Endothelial cell (in vitro differentiated cells): Measurements from ENCODE around the gene CD300LB. TPM values are rescaled to one million over a fixed set of nuclear protein-coding genes. Genes with fewer than 3 reads are reported as not detected.
A peak's percentile ranks its signal among the peaks of the same experiment; 100 is the strongest.

Experiments
- DNase-seq: peaks from one replicate; pipeline ENCODE4 v3.0.0; 2021; ENCODE audit warnings: low spot score
- H3K27ac Mint-ChIP-seq: one replicate; pipeline ENCODE4 v1.8.0; 2021; ENCODE audit warnings: mixed read lengths, inconsistent platforms; ENCODE audit not compliant: unreplicated experiment
- H3K27me3 Mint-ChIP-seq: one replicate; pipeline ENCODE4 v1.8.0; 2021; ENCODE audit warnings: mild to moderate bottlenecking, moderate library complexity, mixed read lengths, inconsistent platforms; ENCODE audit not compliant: unreplicated experiment
- H3K36me3 Mint-ChIP-seq: one replicate; pipeline ENCODE4 v1.8.0; 2021; ENCODE audit warnings: mild to moderate bottlenecking, low read depth, mixed read lengths, inconsistent platforms; ENCODE audit not compliant: unreplicated experiment
- H3K4me1 Mint-ChIP-seq: one replicate; pipeline ENCODE4 v1.8.0; 2021; ENCODE audit warnings: mild to moderate bottlenecking, mixed read lengths, inconsistent platforms; ENCODE audit not compliant: unreplicated experiment
- H3K4me3 Mint-ChIP-seq: one replicate; pipeline ENCODE4 v1.8.0; 2021; ENCODE audit warnings: mild to moderate bottlenecking, mixed read lengths, inconsistent platforms; ENCODE audit not compliant: unreplicated experiment
- H3K9me3 Mint-ChIP-seq: one replicate; pipeline ENCODE4 v1.8.0; 2021; ENCODE audit warnings: mixed read lengths, inconsistent platforms; ENCODE audit not compliant: unreplicated experiment
- total RNA-seq: library from RNA; stranded (reverse); fragmentation: NEBNext Ultra II Directional; extraction: Animal tissue kit (Norgen Biotek cat#: 25700); gene quantifications from one replicate; pipeline ENCODE4 v1.2.1, GENCODE V29; 2021; ENCODE audit not compliant: unreplicated experiment
- TF ChIP-seq, protein P1 (sequence below): fragments of 200-600 bp; sonication (generic); IDR thresholded peaks from one replicate; pipeline ENCODE4 v1.5.0; 2021; ENCODE audit warnings: antibody characterized with exemption; ENCODE audit not compliant: unreplicated experiment

CD300LB gene
- total RNA-seq, 1 donor from 2014 or later, result not detected

DNA sequence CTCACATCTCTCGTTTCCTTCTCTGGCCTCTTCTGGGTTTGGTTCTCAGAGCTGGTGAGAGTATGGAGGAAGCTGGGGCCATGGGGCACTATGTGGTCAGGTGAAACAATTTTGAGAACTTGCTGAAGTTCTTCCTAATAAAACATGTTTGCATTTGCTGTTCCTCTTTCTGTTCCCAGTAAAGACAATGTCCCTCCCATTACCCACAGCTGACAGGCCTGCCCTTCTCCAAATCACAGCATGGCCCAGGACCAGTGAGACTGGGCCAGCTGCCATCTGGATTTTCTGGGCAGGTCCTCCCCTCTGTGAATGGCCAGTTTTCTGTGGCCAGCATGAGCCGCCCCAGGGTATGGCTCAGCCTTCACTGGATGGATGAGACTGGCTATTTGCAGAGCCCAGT lies 36.1 kb upstream of the CD300LB start, which contains the start of gene CD300H:
Gene CD300H (minus strand): TSS at position 113 of the 400 bp plus-strand sequence.
- Mint-ChIP-seq H3K27ac (peak within 1 kb of the TSS; percentile 43), H3K4me3 (peak within 1 kb of the TSS; percentile 17), H3K36me3 (peaks cover 7% of the 10 kb centered on the region), H3K27me3 (peaks cover 8% of the 10 kb centered on the region), H3K9me3 (no peaks in the 10 kb centered on the region), H3K4me1 (peaks cover 3% of the 10 kb centered on the region)
- DNase-seq, result no peak
- TF ChIP-seq, protein P1, sequence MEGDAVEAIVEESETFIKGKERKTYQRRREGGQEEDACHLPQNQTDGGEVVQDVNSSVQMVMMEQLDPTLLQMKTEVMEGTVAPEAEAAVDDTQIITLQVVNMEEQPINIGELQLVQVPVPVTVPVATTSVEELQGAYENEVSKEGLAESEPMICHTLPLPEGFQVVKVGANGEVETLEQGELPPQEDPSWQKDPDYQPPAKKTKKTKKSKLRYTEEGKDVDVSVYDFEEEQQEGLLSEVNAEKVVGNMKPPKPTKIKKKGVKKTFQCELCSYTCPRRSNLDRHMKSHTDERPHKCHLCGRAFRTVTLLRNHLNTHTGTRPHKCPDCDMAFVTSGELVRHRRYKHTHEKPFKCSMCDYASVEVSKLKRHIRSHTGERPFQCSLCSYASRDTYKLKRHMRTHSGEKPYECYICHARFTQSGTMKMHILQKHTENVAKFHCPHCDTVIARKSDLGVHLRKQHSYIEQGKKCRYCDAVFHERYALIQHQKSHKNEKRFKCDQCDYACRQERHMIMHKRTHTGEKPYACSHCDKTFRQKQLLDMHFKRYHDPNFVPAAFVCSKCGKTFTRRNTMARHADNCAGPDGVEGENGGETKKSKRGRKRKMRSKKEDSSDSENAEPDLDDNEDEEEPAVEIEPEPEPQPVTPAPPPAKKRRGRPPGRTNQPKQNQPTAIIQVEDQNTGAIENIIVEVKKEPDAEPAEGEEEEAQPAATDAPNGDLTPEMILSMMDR, result no peak

DNA sequence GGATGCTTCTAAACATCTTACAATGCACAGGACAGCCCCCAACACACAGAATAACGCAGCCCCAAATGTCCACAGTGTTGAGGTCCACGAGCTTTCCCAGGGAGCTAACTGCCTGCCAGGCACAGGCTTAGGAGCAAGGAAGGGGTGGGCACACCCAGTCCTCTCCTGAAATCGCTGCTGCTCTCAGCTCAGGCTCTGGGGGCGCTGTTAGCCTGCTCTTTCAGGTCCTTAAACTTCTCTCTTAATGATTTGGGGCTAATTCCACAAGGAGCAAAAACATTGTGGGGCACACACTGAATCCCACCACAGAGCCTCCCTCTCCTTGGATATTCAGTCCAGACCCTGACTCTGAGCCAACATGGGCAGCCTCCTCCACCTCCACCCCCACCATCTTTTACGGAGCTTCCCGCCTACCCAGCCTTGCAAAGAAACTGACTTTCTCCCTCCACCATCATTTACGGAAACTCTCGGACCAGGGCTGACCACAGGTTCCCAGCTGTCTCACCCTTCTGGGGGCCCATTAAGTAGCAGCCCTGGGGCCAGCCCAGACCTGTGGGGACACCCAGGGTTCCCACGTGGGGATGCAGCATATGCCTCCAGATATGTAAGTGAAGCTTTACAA lies 35.0 kb upstream of the CD300LB start:
- no peaks in the 10 kb centered on the region for H3K9me3 Mint-ChIP-seq
- peaks cover 7% of the 10 kb centered on the region for H3K36me3 Mint-ChIP-seq
- TF ChIP-seq, protein P1, result peak; percentile 54
- H3K27ac Mint-ChIP-seq, result no peak overlapping the region
- H3K4me3 Mint-ChIP-seq, result no peak overlapping the region
- peak; percentile 59 for DNase-seq
- H3K27me3 Mint-ChIP-seq, result peaks cover 11% of the 10 kb centered on the region
- peaks cover 3% of the 10 kb centered on the region for H3K4me1 Mint-ChIP-seq

DNA sequence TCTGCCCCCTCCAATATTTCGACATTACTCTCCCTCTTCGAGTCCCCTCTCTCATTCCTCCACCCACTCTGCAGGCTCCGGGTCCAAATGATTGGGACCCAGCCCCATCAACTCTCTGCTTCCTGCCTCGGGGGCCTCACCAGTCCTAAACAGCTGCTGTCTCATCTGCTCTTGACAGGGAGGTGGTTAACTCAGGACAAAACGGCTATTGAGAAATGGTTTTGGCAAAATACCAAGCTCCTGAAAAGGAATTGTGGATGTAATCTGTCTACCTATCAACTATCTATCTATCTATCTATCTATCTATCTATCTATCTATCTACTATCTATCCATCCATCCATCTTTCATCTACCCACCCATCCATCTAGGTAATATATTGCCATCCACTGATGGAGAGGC lies 33.9 kb upstream of the CD300LB start:
- no peak overlapping the region for H3K4me3 Mint-ChIP-seq
- DNase-seq, result no peak
- TF ChIP-seq, protein P1, result no peak
- peaks cover 7% of the 10 kb centered on the region for H3K36me3 Mint-ChIP-seq
- H3K27me3 Mint-ChIP-seq, result peaks cover 13% of the 10 kb centered on the region
- peaks cover 3% of the 10 kb centered on the region for H3K4me1 Mint-ChIP-seq
- no peak overlapping the region for H3K27ac Mint-ChIP-seq
- H3K9me3 Mint-ChIP-seq, result no peaks in the 10 kb centered on the region

DNA sequence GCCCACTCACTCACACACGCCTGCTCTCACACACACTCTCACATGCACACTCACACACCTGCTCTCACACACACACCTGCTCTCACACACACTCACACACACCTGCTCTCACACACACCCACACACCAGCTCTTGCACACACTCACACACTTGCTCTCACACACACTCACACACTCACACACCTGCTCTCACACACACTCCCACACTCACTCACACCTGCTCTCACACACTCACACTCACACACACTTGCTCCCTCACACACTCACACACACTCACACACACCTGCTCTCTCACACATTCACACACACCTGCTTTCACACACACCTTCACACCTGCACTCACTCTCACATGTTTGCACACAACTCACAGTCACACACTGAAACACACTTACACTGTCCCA lies 32.1 kb upstream of the CD300LB start:
- Mint-ChIP-seq H3K4me1 (peaks cover 3% of the 10 kb centered on the region), H3K36me3 (peaks cover 16% of the 10 kb centered on the region), H3K27ac (peak overlapping the region; percentile 16), H3K9me3 (peaks cover 5% of the 10 kb centered on the region), H3K4me3 (no peak overlapping the region), H3K27me3 (peaks cover 12% of the 10 kb centered on the region)
- TF ChIP-seq, protein P1, result no peak
- DNase-seq, result no peak

DNA sequence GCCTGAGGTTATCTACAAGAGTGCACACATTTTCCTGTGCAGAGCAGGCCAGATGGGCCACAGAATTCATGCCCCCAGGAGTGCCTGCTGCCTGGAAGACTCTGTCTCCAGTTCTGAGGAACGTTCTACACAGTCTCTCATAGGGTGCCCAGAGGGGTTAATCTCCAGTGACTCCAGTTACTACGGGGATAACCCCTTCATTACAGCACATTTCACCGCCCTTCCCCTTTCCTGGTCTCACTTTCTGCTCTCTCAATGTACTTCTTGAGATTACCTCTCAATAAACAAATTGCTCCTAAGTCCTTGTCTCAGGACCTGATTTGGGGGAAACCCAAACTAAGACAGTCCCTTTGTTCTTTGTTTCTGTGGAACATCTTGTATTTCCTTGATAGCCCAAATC lies 30.3 kb upstream of the CD300LB start:
- Mint-ChIP-seq H3K27ac (no peak overlapping the region), H3K36me3 (peaks cover 17% of the 10 kb centered on the region), H3K27me3 (peaks cover 12% of the 10 kb centered on the region), H3K4me3 (no peak overlapping the region), H3K9me3 (peaks cover 5% of the 10 kb centered on the region), H3K4me1 (peaks cover 3% of the 10 kb centered on the region)
- no peak for DNase-seq
- TF ChIP-seq, protein P1, result no peak
